Putamen (tissue), 1 donor: Measurements from ENCODE around the gene SUPT16H.
"Not testable (repeated sequence)": the region's sequence is repeated elsewhere in the genome, so short reads cannot be mapped to it uniquely, and the experiment has no call there.

Source experiments
- DNase-seq: peaks from one replicate; pipeline ENCODE4 v3.0.0-alpha.2; 2016; ENCODE audit warnings: low spot score

Gene SUPT16H

GRCh38 chr14:21383848-21384493 is at the start of gene SUPT16H:
Gene SUPT16H, minus strand, starts transcription at chr14:21384019. Its CDS starts 92 bp downstream, at chr14:21383927.
- DNase-seq = peak; percentile 94

DNA sequence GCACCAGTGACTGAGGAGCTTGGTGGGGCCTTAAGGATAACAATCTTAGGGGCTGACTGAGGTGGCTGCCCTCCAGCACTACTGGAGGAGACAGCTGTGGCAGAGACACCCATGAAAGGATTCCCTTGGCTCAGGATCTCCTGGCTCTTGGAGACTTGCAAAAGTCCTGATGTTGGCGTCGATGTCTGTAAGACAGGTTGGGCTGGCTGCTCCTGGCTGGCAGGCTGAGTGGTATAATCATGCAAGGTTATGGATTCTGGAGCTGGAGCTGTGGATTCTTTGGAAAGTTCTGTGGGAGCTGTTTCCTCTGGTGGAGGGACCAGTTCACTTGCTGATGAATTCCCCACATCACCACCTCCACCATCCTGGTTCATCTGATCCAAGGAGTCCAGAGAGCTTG is 47.3 kb upstream of the SUPT16H start:
- no peak for DNase-seq

GRCh38 chr14:21428930-21429329 is 45.1 kb upstream of the SUPT16H start:
- no peak for DNase-seq

DNA sequence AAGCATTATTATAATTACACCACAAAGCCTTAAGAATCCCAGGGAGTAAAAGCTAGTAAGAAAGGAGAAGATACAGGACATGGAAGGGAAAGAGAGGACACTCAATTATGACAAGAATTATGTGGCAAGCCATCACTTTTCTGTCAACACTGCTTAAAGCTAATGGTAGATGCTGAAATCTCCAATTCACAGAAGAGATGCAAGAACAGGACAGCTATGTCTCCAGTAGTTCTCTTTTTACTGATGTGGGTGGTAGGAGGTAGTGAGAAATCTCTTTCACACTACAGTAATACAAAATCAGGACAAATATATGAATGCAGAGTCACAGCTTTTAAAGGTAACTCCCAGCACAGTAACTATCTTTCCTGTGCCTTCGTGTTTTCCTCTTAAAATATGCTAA is 42.9 kb upstream of the SUPT16H start:
- DNase-seq = no peak

DNA sequence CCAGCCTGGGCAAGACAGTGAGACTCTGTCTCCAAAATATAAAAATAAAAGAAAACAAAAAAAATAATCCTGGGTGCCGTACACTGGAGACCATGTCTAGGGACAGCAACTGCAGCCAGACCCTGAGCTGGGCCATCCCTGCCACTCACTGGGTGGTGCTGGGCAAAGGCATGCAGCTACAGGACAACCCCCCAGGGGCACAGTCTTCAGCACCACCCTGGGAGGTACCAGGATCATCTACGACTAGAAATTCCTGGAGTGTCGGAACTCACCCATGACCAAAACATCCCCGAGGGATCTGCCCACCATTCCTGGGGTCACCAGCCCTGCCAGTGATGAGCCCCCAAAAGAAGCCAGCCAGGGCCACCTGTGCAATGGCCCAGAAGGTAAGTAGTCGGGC is 35.7 kb upstream of the SUPT16H start:
- no peak for DNase-seq

DNA sequence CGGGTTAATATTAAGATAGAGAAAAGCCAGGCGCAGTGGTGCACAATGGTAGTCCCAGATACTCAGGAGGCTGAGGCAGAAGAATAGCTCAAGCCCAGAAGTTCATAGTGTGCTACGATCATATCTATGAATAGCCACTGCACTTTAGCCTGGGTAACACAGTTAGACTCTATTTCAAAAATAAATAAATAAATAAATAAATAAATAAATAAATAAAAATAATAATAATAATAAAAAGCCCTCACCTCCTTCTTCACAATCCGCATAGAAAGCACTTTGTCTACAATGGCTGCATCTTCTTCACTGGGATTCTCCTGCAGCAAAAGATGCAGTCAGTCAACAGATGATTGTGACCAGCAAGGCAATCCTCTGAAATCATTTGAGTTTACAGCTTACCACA is 31.5 kb upstream of the SUPT16H start:
- no peak for DNase-seq

DNA sequence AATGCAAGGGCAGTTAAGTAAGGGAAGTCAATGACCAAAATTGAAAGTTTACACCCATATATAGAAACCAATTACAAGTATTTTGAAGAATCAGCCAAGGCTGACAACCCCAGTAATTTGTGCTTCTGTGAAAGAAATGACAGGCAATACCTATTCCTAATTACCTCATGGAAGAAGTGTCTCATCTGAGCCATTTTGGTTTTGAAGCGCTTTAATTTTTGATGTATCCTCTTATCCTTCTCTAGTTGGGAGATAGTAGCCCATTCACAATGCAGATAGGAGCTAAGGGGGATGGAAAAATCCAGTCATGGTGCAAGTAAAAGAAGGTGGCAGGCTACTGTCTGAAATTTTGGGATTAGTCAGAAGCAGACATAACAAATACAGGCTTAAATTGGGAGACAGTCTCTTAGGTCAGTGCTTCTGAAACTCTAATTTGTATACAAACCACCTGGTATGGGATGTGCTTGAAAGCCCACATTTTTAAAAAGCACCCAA is 30.4 kb upstream of the SUPT16H start:
- no peak for DNase-seq

DNA sequence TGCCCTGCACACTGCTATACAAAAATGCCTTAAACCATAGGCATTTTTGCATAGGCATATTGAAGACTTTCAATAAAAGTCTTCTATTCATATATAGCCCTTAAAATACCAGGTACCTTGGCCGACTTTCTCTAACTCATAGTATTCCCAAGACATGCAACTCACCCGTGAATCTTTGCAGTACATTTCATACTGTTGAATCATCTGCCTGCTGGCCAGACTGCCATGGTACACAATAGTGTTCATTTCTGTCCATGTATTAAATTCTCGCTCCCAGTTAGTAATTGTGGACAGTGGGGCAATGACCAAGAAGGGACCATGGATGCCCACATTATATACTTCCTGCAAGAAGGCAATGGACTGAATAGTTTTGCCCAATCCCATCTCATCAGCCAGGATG is 24.3 kb upstream of the SUPT16H start:
- no peak for DNase-seq

DNA sequence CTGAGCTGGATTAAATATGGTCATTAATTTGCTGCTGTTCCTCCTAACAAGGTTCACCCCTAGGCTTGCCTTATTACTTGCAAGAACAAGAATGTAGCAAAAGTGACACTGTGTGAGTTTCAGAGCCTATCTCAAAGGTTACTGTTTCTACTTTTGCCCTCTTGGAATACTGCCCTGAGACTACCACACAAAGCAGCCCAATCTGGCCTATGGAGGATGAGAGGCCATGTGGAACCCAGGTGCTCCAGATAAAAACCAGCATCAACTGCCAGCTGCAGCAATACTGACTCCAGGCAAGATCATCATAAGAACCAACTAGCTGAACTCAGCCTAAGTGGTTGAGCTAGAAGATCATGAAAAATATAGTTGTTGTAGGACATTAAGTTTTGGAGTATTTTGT is 22.4 kb upstream of the SUPT16H start:
- DNase-seq = no peak

- no peak for DNase-seq
Measured at GRCh38 chr14:21405097-21405496, 21.3 kb upstream of the SUPT16H start.

DNA sequence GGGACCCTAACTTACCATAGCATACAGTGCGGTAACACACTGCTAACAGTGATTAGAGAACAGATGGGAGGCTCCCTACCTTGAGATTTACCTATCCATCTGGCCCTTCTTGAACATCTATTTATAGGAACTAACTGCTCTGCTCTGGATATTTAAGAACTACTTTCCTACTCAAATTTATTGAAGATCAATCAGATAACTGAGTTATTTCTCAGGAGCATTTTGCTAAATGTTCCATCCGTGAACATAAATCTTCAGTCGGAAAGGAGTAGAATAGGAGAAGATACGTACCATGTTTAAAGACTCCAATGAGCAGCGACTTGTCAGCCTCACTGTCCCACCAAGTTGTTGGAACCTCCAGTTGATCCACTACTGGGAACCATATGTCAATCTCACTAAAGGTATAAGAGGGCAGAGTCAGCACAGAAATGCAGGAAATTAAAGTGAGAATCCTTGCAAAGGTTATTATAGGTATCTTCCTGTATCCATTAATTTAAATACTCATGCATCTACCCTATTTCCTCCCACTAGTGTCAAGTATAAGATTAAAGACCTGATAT is 15.6 kb upstream of the SUPT16H start:
- DNase-seq = no peak

DNA sequence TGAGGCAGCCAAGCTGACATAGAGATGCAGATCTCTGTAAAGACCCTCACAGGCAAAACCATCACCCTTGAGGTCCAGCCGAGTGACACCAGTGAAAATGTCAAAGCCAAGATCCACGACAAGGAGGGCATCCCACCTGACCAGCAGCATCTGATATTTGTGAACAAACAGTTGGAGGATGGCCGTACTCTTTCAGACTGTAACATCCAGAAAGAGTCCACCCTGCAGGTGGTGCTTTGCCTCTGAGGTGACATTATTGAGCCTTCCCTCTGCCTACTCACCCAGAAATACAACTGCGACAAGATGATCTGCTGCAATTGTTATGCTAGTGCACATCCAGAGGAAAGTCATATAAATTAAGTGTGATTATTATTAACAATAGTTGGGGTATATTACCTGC is 15.1 kb upstream of the SUPT16H start:
- DNase-seq = no peak

- no peak for DNase-seq
Measured at GRCh38 chr14:21395450-21395849, 11.6 kb upstream of the SUPT16H start.

DNA sequence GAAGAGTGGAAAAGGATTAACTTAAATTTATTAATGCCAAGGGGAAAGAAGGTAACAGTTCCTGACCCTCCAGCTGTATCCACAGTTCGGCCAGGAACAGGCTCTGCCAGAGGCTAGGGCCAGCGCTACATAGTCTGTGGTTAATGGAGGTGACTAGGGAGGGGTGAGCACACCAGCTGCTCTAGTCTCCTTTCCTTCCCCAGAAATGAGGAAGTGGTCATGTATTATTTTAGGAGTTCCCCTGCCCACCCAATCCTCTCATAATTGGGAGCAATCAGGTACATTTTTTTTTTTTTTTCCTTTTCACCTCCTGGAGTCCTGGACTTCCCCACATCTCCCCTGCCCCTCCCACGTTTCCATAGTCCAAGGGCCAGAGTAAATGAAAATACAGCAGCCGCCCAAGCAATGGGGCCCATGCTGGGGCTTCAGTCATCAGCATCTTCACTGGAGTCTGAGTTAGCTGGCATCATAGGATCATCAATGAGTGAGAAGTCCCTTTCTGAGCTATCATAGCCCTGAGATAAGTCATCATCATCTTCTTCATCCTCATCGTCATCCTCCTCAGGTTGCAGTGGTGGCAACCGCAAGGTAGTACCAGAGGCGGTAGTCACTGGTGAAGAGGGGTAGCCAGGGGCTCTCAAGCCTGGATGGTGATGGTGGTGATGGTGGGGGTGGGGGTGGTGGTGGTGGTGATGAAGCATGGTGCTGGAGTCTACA is 1.5 kb upstream of the SUPT16H start:
- DNase-seq = no peak

- DNase-seq = no peak
Measured at GRCh38 chr14:21384494-21384851, 654 bp upstream of the SUPT16H start.

DNA sequence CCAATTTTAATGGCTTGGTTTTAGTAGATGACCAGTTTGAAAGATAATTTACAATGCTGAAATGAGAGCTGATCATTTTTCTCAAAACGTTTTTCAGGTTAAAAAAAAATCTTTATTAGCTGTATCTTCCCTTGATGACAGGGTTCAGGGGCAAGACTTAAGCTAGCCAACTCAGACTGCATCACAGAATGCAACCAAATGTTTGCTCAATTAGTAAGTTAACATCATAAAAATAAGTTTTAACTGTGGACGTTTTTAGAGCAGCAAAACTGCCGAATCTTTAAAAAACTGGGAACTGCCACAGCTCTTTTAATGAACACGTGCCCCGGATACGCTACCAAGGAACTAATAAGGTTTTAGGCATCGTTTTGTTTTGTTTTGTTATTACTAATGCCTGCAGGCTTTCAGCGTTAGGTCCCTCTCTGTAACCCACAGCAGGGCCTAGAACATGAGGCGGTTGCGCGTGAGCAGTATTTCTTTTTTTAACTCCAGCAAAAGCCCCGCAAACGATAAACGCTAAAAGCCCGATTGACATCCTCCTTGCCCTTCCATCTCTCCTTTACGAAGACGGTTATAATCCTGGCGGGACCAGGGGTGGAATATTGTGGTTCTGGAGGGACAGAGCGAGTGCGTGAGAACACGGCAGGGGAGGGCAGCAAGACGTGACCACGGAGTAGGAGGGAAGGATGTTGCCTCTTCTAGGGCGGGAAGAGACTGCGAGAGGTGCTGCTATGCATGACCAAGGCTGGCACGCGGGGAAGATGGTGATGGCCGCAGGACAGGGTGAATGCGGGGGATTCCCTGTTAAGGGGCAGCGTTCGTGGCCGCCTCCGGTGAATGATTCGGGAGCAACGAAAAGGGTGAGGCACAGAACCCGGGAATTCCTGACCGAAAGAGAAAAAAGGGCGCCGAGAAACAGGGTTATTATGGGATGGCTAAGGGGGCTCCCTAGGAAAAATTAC is 652 bp downstream of the SUPT16H start:
- peak; percentile 9 for DNase-seq

GRCh38 chr14:21382095-21382494 is 1.7 kb downstream of the SUPT16H start:
- DNase-seq = no peak

GRCh38 chr14:21379338-21379737 is 4.5 kb downstream of the SUPT16H start:
- DNase-seq = no peak

- no peak for DNase-seq
Measured at GRCh38 chr14:21373980-21374379, 9.8 kb downstream of the SUPT16H start.

GRCh38 chr14:21372814-21373213 is 11.0 kb downstream of the SUPT16H start:
- DNase-seq = not testable (repeated sequence)

- DNase-seq = no peak
Measured at GRCh38 chr14:21369949-21370679, 13.7 kb downstream of the SUPT16H start.
